GM19455 (cell line): ENCODE data around the gene GRK7.
A peak's percentile ranks its signal among the peaks of the same experiment; 100 is the strongest.
"Not testable (repeated sequence)": the region's sequence is repeated elsewhere in the genome, so short reads cannot be mapped to it uniquely, and the experiment has no call there.

Experiments
- ATAC-seq: cut with Tn5 transposase; IDR thresholded peaks from one replicate; pipeline ENCODE4 v1.9.1; 2021; ENCODE audit not compliant: unreplicated experiment

The GRK7 gene

DNA sequence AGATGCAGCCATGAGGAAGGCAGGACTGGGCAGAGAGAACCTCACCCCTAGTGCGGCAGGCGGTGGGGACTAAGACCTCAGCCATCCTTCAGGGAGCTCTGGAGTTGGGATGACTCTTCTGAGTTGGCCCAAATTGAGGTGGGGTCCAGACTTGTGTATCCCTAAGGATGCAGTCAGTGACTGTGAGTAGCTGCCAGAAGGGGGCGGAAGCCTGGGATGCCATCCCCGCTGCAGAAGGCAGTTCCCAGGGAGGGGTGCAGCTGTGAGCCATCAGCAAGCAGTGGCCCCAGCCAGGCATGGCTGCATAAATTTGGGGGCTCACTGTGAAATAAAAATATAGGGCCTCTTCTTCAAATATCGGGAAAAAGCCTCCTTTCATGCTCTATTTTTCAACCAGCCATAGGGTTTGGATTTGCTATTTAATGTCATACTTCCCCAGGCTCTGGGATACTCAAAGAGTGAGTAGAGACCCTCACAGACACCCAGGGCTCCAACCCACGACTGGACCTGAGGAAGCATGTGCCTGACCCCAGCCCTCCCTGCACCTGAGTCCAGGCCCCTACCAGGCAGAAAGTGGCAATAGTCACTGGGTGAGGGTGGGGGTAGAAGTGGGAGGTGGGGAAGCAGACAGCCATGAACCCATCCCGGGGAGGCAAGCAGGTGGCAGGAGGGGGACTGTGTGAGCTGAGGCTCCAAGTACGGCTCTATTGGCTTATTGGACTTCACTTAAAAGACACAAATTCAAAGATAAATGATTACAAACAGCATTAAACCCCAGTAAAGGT, 30.5 kb downstream of the GRK7 start:
- no peak for ATAC-seq

DNA sequence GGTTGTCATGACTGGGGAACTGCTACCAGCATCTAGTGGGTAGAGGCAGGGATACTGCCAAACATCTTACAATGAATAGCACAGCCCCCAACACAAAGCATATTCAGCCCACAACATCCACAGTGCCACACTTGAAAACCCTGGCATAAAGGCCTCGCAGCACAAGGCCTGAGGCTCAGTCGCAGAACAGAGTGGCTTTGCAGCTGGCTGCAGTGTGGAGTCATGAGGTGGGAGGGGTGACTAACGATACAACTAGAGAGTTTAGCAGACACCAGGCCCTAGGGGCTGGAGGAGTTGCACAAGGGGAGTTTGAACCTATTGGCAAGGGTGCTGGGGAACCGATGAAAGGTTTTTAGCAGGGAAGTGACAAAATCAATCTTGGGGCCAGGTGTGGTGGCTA, 32.1 kb downstream of the GRK7 start:
- ATAC-seq, result no peak

DNA sequence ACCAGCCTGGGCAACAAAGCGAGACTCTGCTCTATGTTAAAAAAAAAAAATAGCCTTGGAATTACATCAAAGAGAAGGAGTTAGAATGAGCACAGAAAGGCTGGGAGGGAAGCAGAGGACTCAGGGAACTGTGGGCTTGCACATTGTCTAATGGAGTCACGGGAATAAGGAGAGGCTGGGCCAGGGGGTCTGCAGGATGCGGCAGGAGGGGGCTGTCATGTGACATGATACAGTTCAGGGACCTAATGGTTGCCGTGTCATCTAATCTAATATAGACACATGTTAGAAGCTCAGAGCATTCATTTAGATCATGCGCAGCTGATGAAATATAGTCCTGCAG, 32.5 kb downstream of the GRK7 start:
- no peak for ATAC-seq

DNA sequence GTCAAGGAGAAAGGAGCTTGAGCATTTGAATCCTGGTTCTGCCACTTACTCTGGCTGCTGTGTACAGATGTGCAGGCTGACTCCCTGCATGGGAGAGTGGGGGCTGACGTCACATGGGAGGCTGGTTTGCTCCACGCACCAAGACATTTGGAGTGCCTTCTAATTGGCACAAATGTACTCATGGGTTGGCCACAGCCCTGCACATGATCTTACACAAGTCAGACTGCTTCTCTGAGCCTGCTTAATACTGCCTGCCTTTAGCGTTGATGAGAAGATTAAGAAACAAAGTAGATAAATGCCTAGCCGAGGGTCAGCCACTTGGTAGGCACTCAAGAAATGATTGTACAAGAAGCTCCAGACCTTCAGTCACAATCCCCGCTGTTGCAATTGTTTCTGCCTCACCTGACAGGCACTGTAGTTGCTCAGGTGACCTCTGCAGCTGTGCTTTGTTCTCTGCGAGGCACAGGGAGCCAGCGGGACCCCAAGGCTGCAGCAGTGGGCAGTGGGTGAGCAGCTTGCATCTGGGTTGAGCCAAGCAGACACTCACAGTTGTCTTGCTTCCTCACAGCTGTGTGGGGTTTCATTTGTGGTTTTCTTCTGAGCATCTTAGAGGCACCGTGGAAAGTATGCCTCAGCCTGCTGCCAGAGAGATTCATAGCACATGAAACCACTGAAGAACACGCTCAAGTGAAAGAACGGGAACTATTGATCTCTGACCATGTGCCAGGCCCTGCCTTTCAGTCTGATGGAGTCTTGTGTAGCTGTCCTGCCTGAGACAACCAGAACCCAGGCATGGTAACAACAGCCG, 33.1 kb downstream of the GRK7 start:
- ATAC-seq, result peak; percentile 96

DNA sequence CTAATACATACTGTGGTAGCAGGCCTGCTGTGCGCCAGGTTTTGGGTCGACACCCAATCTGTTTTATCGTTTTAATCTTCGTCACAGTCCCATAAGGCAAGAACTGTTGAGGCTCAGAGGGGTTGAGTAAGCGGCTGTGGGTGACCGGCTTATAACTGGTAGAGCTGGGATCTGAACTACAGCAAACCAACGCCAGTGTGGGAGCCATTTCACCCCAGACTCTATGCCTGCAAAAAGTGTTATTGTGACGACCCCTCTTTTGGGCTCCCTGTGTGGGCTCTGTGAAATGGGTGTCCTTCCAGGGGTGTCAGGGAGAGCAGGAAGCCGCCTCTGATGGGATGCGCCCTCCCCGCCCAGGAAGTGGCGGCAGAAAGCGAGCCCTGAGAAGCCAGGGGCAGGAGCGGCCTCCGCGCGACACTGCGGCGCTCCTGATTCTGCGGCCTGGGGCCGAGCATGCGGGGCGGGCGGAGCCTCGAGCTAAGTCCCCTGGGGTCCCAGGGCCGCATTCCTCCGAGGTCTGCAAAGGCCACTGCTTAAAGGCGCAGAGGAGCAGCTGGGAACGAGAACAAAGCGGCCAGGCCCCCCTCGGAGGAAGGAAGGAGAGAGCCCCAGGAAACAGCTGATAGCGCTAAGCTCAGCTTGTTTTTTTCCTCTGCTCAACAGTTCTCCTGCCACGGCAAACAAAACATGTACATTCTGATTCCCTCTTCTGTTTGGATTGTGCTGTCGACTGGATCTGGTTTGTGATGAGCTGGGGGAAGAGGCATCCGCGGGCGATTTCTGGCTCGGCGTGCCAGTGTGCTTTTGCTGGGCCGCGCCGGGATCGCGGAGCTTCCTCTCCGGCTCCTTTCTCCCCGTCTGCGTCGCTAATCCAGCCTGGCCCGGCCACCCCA, 33.9 kb downstream of the GRK7 start:
- ATAC-seq, result peak; percentile 13

DNA sequence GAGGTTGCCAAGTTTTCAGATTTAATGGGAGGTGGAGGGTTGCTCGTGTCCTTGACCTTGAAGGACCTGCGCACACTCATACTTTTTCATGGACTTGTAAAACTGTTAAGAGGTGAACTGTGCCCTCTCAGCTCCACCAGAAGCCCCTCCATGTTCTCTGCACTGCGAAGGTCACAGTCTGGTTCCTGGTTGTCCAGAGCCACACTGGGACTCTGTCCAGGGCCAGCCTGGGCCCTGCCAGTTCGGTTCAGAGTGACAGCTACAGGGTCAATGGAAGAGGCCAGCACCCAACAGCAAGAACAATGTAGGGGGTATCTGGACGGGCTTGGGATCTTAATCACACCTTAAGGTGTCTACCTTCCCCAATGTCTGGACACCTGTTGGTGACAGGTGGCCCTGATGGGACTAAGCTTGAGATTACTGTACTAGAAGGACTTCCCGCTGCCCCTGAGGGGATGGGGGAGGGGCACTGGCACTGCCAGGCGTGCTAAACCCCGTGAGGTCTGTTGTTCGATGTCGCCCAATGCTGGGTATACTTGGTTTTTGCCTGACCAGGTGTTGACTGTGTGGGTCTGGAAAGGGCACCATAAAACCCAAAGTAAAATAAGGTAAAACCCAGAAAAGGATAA, 34.7 kb downstream of the GRK7 start:
- ATAC-seq, result no peak

DNA sequence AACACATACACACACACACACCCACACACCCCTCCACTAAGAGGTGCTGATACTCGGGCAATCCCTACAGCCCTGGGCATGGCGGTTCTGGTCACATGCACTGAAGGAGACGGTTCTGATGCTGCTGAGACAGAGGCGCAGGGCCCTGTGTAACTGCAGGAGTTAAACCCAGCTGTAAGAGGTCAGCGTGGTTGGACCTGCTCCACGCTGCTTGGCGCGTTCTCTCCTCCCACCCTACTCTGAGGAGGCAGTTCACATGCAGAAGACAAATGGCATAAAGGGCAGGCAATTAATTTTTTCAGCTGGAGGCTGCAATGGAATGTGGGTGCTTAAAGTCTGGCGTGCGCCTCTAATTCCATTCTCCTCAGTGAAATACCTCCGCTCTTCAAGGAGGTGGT, 35.2 kb downstream of the GRK7 start:
- ATAC-seq, result no peak

DNA sequence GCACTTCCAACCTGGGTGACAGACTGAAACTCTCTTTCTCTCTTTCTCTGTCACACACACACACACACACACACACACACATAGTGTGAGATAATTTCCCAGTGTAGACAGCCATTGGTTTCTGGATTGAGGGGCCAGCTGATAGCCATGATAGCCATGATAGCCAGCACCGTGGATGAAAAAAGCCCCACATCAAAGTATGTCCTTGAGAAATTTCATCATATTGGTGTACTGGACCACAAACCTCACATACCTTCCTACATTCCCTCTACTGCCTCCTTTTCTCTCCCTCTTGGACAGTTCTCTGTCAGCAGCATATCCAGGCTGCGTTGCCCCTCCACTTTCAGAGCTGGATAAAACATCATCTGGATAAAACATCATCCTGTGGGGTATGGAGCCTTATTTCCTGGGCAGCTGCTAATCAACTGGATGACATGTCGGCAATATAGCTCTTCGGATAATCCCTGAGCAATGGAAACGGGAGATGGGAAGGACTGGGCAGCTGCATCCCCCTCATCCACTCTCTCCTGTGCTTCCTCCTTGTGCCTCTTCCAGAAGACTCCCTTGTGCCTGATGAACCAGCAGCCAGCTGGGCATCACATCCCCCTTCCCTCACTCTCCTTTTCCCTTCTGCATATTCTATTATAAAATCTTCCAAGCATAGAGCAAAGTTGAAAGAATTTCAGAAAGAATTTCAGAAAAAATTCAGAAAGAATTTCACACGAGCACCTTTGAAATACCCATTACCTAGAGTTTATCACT, 39.3 kb downstream of the GRK7 start:
- ATAC-seq, result no peak

DNA sequence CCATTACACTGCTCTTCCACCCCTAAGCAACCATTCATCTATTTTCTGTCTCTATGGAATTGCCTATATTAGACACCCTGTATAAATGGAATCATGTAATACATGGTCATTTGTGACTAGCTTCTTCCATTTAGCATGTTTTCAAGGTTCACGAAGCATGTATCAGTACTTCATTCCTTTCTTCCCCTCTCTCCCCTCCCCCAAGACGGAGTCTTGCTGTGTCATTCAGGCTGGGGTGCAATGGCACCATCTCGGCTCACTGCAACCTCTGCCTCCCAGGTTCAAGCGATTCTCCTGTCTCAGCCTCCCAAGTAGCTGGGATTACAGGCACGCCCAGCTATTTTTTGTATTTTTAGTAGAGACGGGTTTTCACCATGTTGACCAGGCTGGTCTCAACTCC, 40.3 kb downstream of the GRK7 start:
- not testable (repeated sequence) for ATAC-seq

DNA sequence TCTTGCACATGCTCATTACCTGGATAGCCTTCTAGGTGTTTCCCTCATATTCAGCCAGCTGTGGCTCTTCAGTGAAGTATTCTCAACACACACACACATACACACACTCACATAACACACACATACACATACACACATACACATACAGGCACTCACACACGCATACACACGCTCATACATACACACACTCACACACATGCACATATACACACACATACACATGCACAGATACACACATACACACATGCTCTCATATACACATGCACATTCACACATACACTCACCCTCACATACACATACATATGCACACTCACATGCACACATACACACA, 41.2 kb downstream of the GRK7 start:
- no peak for ATAC-seq

DNA sequence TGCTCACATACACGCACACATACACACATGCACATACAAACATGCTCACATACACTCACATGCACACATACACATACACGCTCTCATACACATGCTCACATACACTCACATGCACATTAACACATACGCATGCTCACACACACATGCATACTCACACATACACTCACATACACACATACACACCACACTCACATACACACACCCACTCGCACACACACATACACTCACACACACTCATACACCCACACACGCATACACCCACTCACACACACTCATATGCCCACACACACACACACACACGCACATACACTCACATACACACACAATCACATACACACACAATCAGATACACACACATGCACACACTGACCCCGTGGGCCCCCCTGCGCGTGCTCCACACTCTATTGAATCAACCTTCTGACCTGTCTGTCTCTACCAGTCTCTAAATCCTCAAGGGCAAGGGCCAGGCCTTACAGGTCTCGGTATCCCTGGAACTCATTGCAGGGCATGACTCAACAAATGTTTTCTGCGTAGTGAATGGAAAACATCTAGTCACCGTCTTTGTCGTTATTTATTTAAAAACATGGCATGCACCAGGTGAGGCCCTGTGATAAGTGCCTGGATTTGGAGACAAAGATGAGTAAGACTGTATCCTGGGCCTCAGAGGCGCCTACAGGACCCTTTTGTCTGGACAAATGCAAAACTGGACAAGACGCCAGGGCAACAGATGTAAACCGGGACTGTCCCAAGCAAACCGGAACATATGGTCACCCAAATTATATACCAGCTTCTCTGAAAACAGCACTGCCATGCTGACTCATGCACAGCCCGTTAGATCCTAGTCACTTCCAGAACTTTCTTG, 41.8 kb downstream of the GRK7 start:
- no peak for ATAC-seq

DNA sequence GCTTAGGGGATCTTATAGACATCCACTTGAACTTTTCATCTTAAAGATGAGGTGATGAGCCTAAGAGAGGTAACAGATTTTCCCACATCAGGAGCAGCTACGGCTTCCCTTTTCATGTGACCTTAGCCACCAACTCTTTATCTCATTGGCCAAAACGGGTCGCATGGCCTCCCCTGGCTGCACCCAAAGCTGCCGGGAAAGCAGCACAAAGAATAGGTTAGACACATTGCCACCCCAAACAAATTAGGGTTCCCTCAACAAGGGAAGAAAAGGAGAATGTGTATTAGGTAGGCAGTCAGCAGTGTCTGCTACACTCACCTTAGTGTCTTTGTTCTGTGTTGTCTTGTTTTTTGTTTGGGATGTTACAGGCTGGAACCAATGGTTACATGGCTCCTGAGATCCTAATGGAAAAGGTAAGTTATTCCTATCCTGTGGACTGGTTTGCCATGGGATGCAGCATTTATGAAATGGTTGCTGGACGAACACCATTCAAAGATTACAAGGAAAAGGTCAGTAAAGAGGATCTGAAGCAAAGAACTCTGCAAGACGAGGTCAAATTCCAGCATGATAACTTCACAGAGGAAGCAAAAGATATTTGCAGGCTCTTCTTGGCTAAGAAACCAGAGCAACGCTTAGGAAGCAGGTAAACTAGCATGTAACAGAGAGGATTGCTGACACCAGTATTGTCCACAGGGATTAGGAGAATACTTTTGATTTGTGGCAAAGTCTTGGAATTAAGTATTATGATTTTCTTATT, 44.2 kb downstream of the GRK7 start:
- no peak for ATAC-seq

DNA sequence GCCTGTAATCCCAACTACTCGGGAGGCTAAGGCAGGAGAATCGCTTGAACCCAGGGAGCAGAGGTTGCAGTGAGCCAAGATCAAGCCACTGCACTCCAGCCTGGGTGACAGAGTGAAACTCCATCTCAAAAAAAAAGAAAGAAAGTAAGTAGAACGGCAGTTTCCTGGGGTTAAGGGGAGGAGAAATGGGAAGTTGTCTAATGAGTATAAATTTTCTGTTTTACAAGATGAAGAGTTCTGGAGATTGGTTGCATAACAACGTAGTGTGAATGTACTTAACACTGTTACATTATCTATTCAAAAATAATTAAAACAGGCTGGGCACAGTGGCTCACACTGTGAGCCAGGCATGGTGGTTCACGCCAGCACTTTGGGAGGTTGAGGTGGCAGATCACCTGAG, 45.4 kb downstream of the GRK7 start:
- ATAC-seq, result no peak

DNA sequence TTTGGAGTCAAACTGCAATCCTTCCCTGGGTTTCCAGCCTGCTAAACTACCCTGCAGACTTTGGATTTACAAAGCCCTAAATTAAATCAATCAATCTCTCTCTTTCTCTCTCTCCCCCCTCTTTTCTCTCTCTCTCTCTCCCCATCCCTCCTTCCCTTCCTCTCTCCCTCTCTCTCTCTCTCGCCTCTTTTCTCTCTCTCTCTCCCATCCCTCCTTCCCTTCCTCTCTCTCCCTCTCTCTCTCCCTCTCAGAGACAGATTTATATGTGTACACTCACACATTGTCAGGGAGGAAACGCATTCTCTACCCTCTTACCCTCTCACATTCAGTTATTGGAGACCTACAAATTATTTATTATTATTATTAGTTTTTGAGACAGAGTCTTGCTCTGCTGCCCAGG, 47.0 kb downstream of the GRK7 start:
- no peak for ATAC-seq

DNA sequence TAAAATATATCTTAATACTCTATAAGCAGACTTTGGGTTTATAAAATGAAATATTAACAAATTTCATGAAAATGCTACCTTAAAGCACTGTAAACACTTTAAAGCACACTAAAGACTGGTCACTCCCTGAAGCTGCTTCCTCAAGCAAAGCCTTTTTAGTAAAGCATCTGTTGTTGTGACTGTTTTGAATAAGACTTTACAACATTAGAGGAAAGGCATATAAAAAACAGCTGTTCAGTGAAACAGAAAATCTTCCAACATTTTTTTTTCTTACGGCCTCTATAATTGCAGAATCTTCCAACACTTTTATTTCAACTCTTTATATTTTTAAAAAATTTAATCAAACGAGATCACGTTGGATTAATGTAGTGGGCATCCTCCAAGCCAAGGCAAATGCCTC, 48.1 kb downstream of the GRK7 start:
- no peak for ATAC-seq

DNA sequence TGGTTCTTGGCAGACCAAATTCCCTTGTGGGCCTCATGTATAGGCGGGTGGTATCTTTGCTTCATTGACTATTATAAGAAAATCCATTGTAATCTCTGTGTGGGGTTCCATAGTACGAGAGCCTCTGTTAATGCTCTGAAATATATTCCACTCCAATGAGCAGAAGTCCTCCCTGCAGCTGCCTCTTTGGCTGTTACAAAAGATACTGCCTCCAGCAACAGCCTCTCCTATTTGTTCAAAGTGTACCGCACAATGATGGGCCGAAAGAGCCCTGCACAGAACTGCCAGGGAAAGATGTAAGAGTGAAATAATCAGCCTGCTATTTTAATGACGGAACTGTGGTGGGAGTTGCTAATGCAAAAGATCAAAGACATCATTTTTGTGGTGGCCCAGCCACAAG, 48.9 kb downstream of the GRK7 start:
- no peak for ATAC-seq

DNA sequence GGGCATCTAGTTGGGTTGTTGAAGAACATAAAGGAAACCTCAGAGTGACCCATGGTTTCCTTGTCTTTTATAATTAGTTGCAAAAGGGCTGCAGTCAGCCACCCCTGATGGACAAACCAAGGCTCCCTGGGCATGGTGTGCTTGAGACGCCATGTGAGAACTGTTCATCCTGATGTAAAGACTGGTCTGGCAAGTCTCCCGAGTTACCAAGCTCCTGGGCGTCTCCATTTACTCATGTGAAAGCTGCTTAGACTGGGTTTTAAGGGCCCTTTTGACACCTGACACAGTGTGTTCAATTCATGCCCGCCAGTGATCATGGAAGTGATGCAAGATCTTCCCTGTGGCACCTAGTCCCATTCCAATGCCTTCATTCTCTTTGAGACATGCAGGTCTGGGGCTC, 49.4 kb downstream of the GRK7 start:
- ATAC-seq, result no peak
